NCI-H2081 treated with DMSO at 0.1 percent for 48 hours (cell line): ENCODE results near the gene HNRNPUL2.
A peak's percentile ranks its signal among the peaks of the same experiment; 100 is the strongest.

Experiments used
- DNase-seq: peaks from one replicate; lab custom pipeline; 2025; lab: John Stamatoyannopoulos, UW

Gene HNRNPUL2

DNA sequence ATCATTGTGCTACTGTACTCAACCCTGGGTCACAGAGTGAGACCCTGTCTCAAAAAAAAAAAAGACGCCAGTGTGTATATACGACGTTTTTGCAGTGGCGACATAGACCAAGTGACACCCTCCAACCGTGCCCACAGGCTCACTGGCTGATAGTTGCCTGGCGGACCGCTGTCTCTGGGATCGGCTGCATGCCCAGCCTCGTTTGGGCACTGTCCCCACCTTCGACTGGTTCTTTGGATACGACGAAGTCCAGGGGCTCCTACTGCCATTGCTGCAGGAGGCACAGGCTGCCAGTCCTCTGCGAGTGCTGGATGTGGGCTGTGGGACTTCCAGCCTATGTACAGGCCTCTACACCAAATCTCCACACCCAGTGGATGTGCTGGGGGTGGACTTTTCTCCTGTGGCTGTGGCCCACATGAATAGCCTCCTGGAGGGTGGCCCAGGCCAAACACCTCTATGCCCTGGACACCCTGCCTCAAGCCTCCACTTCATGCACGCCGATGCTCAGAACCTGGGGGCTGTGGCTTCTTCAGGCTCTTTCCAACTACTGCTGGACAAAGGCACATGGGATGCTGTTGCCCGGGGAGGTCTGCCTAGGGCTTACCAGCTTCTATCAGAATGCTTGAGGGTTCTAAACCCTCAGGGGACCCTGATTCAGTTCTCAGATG, 60.9 kb downstream of the HNRNPUL2 start:
- DNase-seq: no peak

DNA sequence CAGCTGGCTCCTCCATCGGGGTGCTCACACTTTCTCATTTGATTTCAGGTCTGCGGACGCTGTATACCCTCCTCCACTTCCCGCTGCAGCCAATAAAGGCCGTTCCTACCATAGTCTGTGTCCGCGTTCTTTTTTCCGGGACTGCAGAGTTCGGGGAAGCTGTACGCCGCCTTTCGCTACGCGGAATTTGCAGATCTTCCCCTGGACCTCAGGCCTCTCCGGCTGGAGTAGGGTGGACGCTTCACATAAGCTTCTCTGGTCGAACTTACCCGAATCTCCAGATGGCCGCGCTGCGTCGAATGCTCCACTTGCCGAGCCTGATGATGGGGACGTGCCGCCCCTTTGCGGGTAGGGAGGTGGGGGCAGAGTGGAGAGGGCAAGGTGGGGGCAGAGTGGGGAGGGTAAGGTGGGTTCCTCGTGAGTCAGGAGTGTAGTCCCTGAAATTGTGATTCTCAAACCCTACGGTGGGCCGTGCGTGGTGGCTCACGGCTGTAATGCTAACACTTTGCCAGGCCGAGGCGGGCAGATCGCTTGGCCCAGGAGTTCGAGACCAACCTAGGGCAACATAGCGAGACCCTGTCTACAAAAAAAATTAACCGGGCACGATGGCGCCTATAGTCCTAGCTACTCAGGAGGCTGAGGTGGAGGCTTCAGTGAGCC, 61.5 kb downstream of the HNRNPUL2 start:
- no peak for DNase-seq

DNA sequence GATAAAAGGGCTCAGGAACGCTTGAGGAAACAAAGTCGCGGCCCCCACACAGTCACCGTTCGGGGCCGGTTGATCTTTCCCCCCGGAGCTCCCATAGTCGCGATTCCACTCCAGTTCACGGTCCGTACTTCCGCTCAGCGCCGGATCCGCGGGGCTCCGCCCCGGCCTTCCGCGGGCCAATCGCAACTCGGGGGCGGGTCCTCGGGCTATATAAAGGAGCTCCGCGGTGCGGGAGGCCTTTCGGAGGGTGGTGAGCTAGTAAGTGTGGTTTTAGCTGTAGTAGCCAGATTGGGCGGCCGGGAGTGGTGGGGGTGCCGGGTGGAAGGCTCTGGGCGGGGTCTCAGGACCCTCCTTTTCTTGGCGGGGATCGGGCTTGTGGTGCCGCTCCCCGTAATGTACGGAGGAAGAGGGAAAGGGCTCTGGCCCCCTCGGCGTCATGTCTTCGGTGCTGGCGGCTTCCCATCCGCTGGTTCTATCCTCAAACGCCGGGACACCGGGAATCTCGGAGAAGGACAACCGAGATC, 62.1 kb downstream of the HNRNPUL2 start, which contains the start of the genes C11orf98 and CSKMT:
TSS of gene C11orf98 (minus strand) at position 136 of the 524 bp plus-strand sequence. CDS start at position 95, 41 bp downstream.
TSS of gene CSKMT (plus strand) at position 238 of the 524 bp plus-strand sequence. CDS start 568 bp downstream, outside the sequence.
- DNase-seq: peak; percentile 75

DNA sequence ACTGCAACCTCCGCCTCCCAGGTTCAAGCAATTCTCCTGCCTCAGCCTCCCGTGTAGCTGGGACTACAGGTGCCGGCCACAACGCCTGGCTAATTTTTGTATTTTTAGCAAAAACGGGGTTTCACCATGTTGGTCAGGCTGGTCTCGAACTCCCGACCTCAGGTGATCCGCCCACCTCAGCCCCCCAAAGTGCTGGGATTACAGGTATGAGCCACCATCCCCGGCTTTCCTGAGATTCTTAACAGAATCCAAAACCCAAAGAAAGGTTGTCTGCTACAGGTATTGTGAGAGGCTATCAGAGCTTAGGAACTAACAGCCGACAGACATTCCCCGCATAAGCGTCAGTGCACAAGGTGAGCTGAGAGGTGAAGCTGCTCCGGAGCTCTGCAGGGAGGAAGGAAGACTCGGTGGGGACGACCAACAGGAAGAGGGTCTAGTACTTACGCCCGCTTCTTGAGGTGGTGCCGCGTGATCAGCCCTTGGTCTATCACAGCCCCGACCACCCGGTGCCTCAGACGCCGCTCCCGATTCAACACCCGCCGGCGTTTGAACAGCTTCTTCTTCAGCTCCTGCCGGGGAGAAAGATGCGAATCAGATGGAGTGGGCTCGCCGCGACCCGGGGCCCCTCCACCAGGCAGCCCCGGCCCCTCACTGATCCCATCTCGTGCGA, 62.7 kb downstream of the HNRNPUL2 start:
- DNase-seq: no peak
